ENCODE results near the gene DBN1. TPM values are rescaled to one million over a fixed set of nuclear protein-coding genes. Genes with fewer than 3 reads are reported as not detected.
"Not testable (repeated sequence)": the region's sequence is repeated elsewhere in the genome, so short reads cannot be mapped to it uniquely, and the experiment has no call there.

The DBN1 gene
- total and polyA plus RNA-seq, 12 donors, result 5.1 to 47.1 (median 12.6) TPM

GRCh38 chr5:177419046-177419445 is 54.4 kb downstream of the DBN1 start:
- 74 to 86% (median 81%) methylated on average over 3 of the region's 3 CpGs for WGBS, 4 donors
- TF ChIP-seq CTCF (IDR thresholded peaks at IDR 0.05) (no peak), POLR2A (IDR thresholded peaks at IDR 0.05) (no peak)
- Histone ChIP-seq H3K4me1 (replicated peaks in 1 of 2) (no peaks in the 10 kb centered on the region), H3K4me3 (no peak overlapping the region), H3K27me3 (no peaks in the 10 kb centered on the region), H3K27ac (no peak overlapping the region), H3K36me3 (replicated peaks in 1 of 2) (no peaks in the 10 kb centered on the region), H3K9me3 (replicated peaks in 1 of 3) (no peaks in the 10 kb centered on the region)
- DNase-seq, result no peak
- intact Hi-C loops (cut with DNase I), result no loop called here

DNA sequence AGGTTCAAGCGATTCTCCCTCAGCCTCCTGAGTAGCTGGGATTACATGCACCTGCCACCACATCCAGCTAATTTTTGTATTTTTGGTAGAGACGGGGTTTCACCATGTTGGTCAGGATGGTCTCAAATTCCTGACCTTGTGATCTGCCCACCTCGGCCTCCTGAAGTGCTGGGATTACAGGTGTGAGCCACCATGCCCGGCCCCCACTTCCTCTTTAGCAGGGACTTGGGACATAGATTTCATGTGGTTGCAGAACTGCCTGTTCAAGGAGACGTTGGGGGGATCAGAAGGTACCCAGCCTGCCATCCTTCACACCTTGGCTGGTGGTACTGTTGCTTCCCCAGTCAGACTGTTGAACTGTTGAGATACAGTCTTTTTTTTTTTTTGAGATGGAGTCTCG is 56.4 kb downstream of the DBN1 start:
- H3K27ac ChIP-seq; DNase-seq; H3K27me3 ChIP-seq; H3K4me3 ChIP-seq; H3K9me3 ChIP-seq (replicated peaks in 1 of 3); H3K4me1 ChIP-seq (replicated peaks in 1 of 2); intact Hi-C loops (cut with DNase I); H3K36me3 ChIP-seq (replicated peaks in 1 of 2): not testable (repeated sequence)
- 70 to 82% (median 80%) methylated on average over 6 of the region's 6 CpGs for WGBS, 4 donors

GRCh38 chr5:177414481-177414880 is 59.0 kb downstream of the DBN1 start:
- no peaks in the 10 kb centered on the region for H3K27me3 ChIP-seq
- DNase-seq, result no peak
- no peak overlapping the region for H3K27ac ChIP-seq
- intact Hi-C loops (cut with DNase I), result no loop called here
- no peaks in the 10 kb centered on the region for H3K36me3 ChIP-seq (replicated peaks in 1 of 2)
- 73 to 78% (median 75%) methylated on average over 3 of the region's 3 CpGs for WGBS, 4 donors
- no peaks in the 10 kb centered on the region for H3K4me1 ChIP-seq (replicated peaks in 1 of 2)
- no peak overlapping the region for H3K4me3 ChIP-seq
- no peak for TF ChIP-seq CTCF (IDR thresholded peaks at IDR 0.05)
- no peak for TF ChIP-seq POLR2A (IDR thresholded peaks at IDR 0.05)
- no peaks in the 10 kb centered on the region for H3K9me3 ChIP-seq (replicated peaks in 1 of 3)

GRCh38 chr5:177412603-177413233 is 60.7 kb downstream of the DBN1 start:
- Histone ChIP-seq H3K27ac (no peak overlapping the region), H3K9me3 (replicated peaks in 1 of 3) (no peaks in the 10 kb centered on the region), H3K27me3 (no peaks in the 10 kb centered on the region), H3K4me1 (replicated peaks in 1 of 2) (no peaks in the 10 kb centered on the region), H3K4me3 (no peak overlapping the region), H3K36me3 (replicated peaks in 1 of 2) (no peaks in the 10 kb centered on the region)
- TF ChIP-seq CTCF (IDR thresholded peaks at IDR 0.05), result no peak
- no peak for TF ChIP-seq POLR2A (IDR thresholded peaks at IDR 0.05)
- WGBS, 4 donors, result 80 to 84% (median 81%) methylated on average over 8 of the region's 8 CpGs
- intact Hi-C loops (cut with DNase I), result no loop called here
- DNase-seq, result no peak

DNA sequence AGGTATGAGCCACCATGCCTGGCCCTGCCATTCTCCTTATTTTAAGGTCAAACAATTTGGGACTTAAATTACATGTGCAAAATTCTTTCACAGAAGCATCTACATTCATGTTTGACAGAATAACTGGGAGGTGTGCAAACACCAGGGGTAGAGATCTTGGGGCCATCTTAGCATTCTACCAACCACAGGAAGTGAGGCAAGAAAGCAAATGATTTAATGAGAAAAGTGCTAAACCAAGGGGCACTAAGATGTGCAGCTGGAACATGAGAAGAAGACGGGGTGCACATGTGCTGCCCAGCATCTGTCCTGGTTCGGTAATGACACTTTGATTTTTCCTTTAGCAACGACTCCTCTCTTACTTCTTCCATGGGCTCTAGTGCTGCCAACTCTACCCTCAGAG is 62.9 kb downstream of the DBN1 start:
- WGBS, 4 donors, result 72 to 82% (median 76%) methylated on average over 3 of the region's 3 CpGs
- intact Hi-C loops (cut with DNase I), result no loop called here
- TF ChIP-seq POLR2A (IDR thresholded peaks at IDR 0.05) (no peak), CTCF (IDR thresholded peaks at IDR 0.05) (no peak)

More for the DNA sequence above, 62.9 kb downstream of the DBN1 start:
- H3K4me1 ChIP-seq (replicated peaks in 1 of 2), result no peaks in the 10 kb centered on the region
- H3K9me3 ChIP-seq (replicated peaks in 1 of 3), result no peaks in the 10 kb centered on the region
- no peak overlapping the region for H3K27ac ChIP-seq
- no peak overlapping the region for H3K4me3 ChIP-seq
- no peaks in the 10 kb centered on the region for H3K27me3 ChIP-seq
- DNase-seq, result no peak
- no peaks in the 10 kb centered on the region for H3K36me3 ChIP-seq (replicated peaks in 1 of 2)

Data from adrenal gland (tissue), 12 donors.